GM23338 (cell line): Measurements from ENCODE around the gene RSL1D1. TPM values are rescaled to one million over a fixed set of nuclear protein-coding genes. Genes with fewer than 3 reads are reported as not detected.

Source experiments
- ATAC-seq: fragments of 200-7000 bp; cut with Tn5 transposase; 3 replicates; pipeline ENCODE4 v1.9.1; 2020
- DNase-seq: peaks from one replicate; pipeline ENCODE4 v3.0.0-alpha.2; 2015; ENCODE audit warnings: low spot score
- H2AFZ ChIP-seq: fragments of 200-600 bp; sonication (generic); 2 replicates; pipeline ENCODE4 v1.8.0; 2016; ENCODE audit warnings: antibody characterized with exemption, mild to moderate bottlenecking, moderate library complexity
- H3F3A ChIP-seq: fragments of 200-600 bp; sonication (generic); replicated peaks from 2 replicates; pipeline ENCODE4 v1.8.0; 2017; ENCODE audit warnings: antibody characterized with exemption, mixed run types, low read depth
- H3K27ac ChIP-seq: fragments of 200-600 bp; sonication (generic); 2 replicates; pipeline ENCODE4 v1.6.1; 2016; ENCODE audit warnings: low read depth
- H3K27me3 ChIP-seq: fragments of 200-600 bp; sonication (generic); 2 replicates; pipeline ENCODE4 v1.8.0; 2016; ENCODE audit warnings: mild to moderate bottlenecking, mixed run types, moderate library complexity; ENCODE audit not compliant: insufficient read depth
- H3K36me3 ChIP-seq: fragments of 200-600 bp; sonication (generic); 2 replicates; pipeline ENCODE4 v1.8.0; 2016; ENCODE audit warnings: mild to moderate bottlenecking; ENCODE audit not compliant: insufficient read depth
- H3K4me1 ChIP-seq: fragments of 200-600 bp; sonication (generic); 2 replicates; pipeline ENCODE4 v1.8.0; 2016; ENCODE audit warnings: mild to moderate bottlenecking, moderate library complexity; ENCODE audit not compliant: insufficient read depth
- H3K4me2 ChIP-seq: fragments of 200-600 bp; sonication (generic); 2 replicates; pipeline ENCODE4 v1.7.1; 2017; ENCODE audit warnings: mixed run types
- H3K4me3 ChIP-seq: fragments of 200-600 bp; sonication (generic); 2 replicates; pipeline ENCODE4 v1.6.1; 2016; ENCODE audit warnings: mixed run types
- H3K79me2 ChIP-seq: fragments of 200-600 bp; sonication (generic); replicated peaks from 2 replicates; pipeline ENCODE4 v1.8.0; 2017; ENCODE audit warnings: mild to moderate bottlenecking; ENCODE audit not compliant: insufficient read depth
- H3K9me2 ChIP-seq: fragments of 200-600 bp; sonication (generic); 2 replicates; pipeline ENCODE4 v1.8.0; 2017; ENCODE audit not compliant: insufficient read depth
- H4K20me1 ChIP-seq: fragments of 200-600 bp; sonication (generic); replicated peaks from 2 replicates; pipeline ENCODE4 v1.8.0; 2017; ENCODE audit warnings: mild to moderate bottlenecking; ENCODE audit not compliant: insufficient read depth
- H3K27ac Mint-ChIP-seq: 2 replicates; pipeline ENCODE4 v1.8.0; 2020; ENCODE audit warnings: inconsistent platforms, mild to moderate bottlenecking, moderate library complexity, mixed read lengths
- H3K27me3 Mint-ChIP-seq: 3 replicates; pipeline ENCODE4 v1.8.0; 2022; ENCODE audit warnings: low read depth, mild to moderate bottlenecking, moderate library complexity, mixed read lengths, inconsistent platforms; ENCODE audit not compliant: insufficient read depth, poor library complexity
- H3K36me3 Mint-ChIP-seq: 3 replicates; pipeline ENCODE4 v1.8.0; 2021; ENCODE audit warnings: low read depth, mild to moderate bottlenecking, inconsistent platforms, moderate library complexity, mixed read lengths
- H3K4me1 Mint-ChIP-seq: 3 replicates; pipeline ENCODE4 v1.8.0; 2020; ENCODE audit warnings: mild to moderate bottlenecking, inconsistent platforms, mixed read lengths
- H3K4me3 Mint-ChIP-seq: 3 replicates; pipeline ENCODE4 v1.8.0; 2021; ENCODE audit warnings: moderate library complexity, mild to moderate bottlenecking, inconsistent platforms, mixed read lengths
- H3K9me3 Mint-ChIP-seq: 3 replicates; pipeline ENCODE4 v1.8.0; 2020; ENCODE audit warnings: moderate library complexity, mild to moderate bottlenecking, inconsistent platforms, mixed read lengths
- CREB1 ChIP-seq: fragments of 250-450 bp; sonication (Bioruptor Pico); IDR thresholded peaks from 2 replicates; pipeline ENCODE4 v1.5.0; 2020; ENCODE audit warnings: low read depth, mild to moderate bottlenecking, moderate library complexity
- CTCF ChIP-seq, 2 experiments: fragments of 200-600 bp in 1 of 2; sonication (generic) in 1 of 2; conservative IDR thresholded peaks; 2 replicates each; pipeline versions ENCODE4 v1.5.1 to v1.6.1; 2016 to 2017; ENCODE audit warnings: antibody characterized with exemption in 2 of 2, low read depth in 2 of 2, mild to moderate bottlenecking in 2 of 2, moderate library complexity in 1 of 2
- EZH2 ChIP-seq: fragments of 200-600 bp; sonication (generic); IDR thresholded peaks from one replicate; pipeline ENCODE4 v1.8.0; 2017; ENCODE audit warnings: antibody characterized with exemption, mild to moderate bottlenecking, low read depth; ENCODE audit not compliant: unreplicated experiment
- EZH2phosphoT487 ChIP-seq: fragments of 200-600 bp; sonication (generic); IDR thresholded peaks from one replicate; pipeline ENCODE4 v1.8.1; 2018; ENCODE audit warnings: antibody characterized with exemption; ENCODE audit not compliant: unreplicated experiment
- JUNB ChIP-seq: IDR thresholded peaks from one replicate; pipeline ENCODE4 v1.6.1; 2016; ENCODE audit warnings: antibody characterized with exemption; ENCODE audit not compliant: unreplicated experiment
- NANOG ChIP-seq: IDR thresholded peaks from 2 replicates; pipeline ENCODE4 v1.6.1; 2016; ENCODE audit warnings: antibody characterized with exemption, borderline replicate concordance
- POLR2AphosphoS5 ChIP-seq: IDR thresholded peaks from 2 replicates; pipeline ENCODE4 v1.6.1; 2016; ENCODE audit warnings: antibody characterized with exemption, low read depth
- STAT1 ChIP-seq: IDR thresholded peaks from one replicate; pipeline ENCODE4 v1.6.1; 2016; ENCODE audit warnings: antibody characterized with exemption; ENCODE audit not compliant: unreplicated experiment
- ZNF114 ChIP-seq: fragments of 250-450 bp; sonication (Bioruptor Pico); IDR thresholded peaks from 2 replicates; pipeline ENCODE4 v1.5.0; 2020; ENCODE audit warnings: mild to moderate bottlenecking, moderate library complexity
- ZNF331 ChIP-seq: fragments of 250-450 bp; sonication (Bioruptor Pico); IDR thresholded peaks from 2 replicates; pipeline ENCODE4 v1.5.0; 2020; ENCODE audit warnings: low read depth, mild to moderate bottlenecking, moderate library complexity
- polyA plus RNA-seq: library from polyadenylated mRNA; unstranded; fragments of >200 nt; fragmentation: Nextera tagmentation; extraction: Ambion mirVana; gene quantifications from 2 replicates; pipeline ENCODE4 v1.2.1, GENCODE V29; 2016
- total RNA-seq: library from RNA; depleted of rRNA; stranded (reverse); fragments of >200 nt; shearing (Covaris generic); gene quantifications from 2 replicates; pipeline ENCODE4 v1.2.3, GENCODE V29; 2014
- TF ChIP-seq, protein P1 (sequence below): fragments of 250-450 bp; sonication (Bioruptor Pico); IDR thresholded peaks from 2 replicates; pipeline ENCODE4 v1.5.0; 2020; ENCODE audit warnings: mild to moderate bottlenecking, moderate library complexity
- TF ChIP-seq, protein P2 (sequence below): IDR thresholded peaks from one replicate; pipeline ENCODE4 v1.6.1; 2018; ENCODE audit warnings: antibody characterized with exemption; ENCODE audit not compliant: unreplicated experiment
- TF ChIP-seq, protein P3 (sequence below): IDR thresholded peaks from 2 replicates; pipeline ENCODE4 v1.6.1; 2016; ENCODE audit warnings: antibody characterized with exemption

The RSL1D1 gene
- total and polyA plus RNA-seq, 2 experiments from 2014 or later = 298 to 495 TPM

DNA sequence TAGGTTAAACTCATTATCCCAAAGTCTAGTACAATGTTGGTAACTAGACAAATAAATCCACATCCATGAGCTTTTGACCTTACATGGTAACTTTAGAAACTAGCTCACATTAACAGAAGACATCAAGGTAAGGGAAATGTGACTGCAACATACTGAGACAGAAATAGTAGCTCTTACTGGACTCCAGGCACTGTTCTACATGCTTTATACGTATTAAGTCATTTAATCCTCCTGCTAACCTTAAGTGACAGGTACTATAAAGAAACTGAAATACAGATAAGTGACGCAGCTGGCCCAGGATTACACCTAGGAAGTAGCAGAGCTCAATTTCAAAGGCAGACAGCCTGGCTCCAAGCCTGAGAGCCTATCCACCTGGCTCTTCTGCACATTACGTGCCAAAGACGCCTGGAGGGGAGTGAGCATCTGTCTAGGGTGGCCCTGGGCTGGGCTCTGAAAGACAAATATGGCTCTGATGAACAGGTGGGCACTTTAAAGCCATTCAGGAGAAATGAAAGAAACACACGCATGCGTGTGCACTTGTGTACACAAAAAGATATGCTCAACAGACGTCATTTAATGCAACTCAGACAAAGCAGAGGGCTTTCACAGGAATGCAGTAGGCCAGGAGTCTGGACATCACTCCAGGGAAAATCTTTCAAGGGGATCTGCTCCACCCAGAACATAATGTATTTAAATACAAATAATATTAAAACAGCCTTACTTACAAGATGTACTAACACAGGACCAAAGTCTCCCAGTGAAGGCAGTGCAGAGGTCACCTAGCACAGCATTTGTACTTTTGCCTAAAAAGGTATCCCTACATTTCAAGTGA lies 58.7 kb downstream of the RSL1D1 start:
- no peak overlapping the region for H3K4me3 Mint-ChIP-seq
- no peak overlapping the region for H3K27ac Mint-ChIP-seq
- peaks cover 22% of the 10 kb centered on the region; the same call in 2 of the 3 replicates for H3K4me1 Mint-ChIP-seq
- TF ChIP-seq, protein P1, sequence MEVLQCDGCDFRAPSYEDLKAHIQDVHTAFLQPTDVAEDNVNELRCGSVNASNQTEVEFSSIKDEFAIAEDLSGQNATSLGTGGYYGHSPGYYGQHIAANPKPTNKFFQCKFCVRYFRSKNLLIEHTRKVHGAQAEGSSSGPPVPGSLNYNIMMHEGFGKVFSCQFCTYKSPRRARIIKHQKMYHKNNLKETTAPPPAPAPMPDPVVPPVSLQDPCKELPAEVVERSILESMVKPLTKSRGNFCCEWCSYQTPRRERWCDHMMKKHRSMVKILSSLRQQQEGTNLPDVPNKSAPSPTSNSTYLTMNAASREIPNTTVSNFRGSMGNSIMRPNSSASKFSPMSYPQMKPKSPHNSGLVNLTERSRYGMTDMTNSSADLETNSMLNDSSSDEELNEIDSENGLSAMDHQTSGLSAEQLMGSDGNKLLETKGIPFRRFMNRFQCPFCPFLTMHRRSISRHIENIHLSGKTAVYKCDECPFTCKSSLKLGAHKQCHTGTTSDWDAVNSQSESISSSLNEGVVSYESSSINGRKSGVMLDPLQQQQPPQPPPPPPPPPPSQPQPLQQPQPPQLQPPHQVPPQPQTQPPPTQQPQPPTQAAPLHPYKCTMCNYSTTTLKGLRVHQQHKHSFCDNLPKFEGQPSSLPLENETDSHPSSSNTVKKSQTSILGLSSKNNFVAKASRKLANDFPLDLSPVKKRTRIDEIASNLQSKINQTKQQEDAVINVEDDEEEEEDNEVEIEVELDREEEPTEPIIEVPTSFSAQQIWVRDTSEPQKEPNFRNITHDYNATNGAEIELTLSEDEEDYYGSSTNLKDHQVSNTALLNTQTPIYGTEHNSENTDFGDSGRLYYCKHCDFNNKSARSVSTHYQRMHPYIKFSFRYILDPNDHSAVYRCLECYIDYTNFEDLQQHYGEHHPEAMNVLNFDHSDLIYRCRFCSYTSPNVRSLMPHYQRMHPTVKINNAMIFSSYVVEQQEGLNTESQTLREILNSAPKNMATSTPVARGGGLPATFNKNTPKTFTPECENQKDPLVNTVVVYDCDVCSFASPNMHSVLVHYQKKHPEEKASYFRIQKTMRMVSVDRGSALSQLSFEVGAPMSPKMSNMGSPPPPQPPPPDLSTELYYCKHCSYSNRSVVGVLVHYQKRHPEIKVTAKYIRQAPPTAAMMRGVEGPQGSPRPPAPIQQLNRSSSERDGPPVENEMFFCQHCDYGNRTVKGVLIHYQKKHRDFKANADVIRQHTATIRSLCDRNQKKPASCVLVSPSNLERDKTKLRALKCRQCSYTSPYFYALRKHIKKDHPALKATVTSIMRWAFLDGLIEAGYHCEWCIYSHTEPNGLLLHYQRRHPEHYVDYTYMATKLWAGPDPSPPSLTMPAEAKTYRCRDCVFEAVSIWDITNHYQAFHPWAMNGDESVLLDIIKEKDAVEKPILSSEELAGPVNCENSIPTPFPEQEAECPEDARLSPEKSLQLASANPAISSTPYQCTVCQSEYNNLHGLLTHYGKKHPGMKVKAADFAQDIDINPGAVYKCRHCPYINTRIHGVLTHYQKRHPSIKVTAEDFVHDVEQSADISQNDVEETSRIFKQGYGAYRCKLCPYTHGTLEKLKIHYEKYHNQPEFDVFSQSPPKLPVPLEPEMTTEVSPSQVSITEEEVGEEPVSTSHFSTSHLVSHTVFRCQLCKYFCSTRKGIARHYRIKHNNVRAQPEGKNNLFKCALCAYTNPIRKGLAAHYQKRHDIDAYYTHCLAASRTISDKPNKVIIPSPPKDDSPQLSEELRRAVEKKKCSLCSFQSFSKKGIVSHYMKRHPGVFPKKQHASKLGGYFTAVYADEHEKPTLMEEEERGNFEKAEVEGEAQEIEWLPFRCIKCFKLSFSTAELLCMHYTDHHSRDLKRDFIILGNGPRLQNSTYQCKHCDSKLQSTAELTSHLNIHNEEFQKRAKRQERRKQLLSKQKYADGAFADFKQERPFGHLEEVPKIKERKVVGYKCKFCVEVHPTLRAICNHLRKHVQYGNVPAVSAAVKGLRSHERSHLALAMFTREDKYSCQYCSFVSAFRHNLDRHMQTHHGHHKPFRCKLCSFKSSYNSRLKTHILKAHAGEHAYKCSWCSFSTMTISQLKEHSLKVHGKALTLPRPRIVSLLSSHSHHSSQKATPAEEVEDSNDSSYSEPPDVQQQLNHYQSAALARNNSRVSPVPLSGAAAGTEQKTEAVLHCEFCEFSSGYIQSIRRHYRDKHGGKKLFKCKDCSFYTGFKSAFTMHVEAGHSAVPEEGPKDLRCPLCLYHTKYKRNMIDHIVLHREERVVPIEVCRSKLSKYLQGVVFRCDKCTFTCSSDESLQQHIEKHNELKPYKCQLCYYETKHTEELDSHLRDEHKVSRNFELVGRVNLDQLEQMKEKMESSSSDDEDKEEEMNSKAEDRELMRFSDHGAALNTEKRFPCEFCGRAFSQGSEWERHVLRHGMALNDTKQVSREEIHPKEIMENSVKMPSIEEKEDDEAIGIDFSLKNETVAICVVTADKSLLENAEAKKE (CRISPR knock-in tag) = no peak
- TF ChIP-seq POLR2AphosphoS5 (no peak), CTCF (conservative IDR thresholded peaks at IDR 0.05; ENCODE audit: low read depth in 2 of 2) (no peak), EZH2 (no peak), ZNF114 (CRISPR knock-in tag) (no peak), EZH2phosphoT487 (no peak), CREB1 (CRISPR knock-in tag) (no peak), JUNB (no peak), NANOG (no peak), ZNF331 (no peak), STAT1 (no peak)
- TF ChIP-seq, protein P2, sequence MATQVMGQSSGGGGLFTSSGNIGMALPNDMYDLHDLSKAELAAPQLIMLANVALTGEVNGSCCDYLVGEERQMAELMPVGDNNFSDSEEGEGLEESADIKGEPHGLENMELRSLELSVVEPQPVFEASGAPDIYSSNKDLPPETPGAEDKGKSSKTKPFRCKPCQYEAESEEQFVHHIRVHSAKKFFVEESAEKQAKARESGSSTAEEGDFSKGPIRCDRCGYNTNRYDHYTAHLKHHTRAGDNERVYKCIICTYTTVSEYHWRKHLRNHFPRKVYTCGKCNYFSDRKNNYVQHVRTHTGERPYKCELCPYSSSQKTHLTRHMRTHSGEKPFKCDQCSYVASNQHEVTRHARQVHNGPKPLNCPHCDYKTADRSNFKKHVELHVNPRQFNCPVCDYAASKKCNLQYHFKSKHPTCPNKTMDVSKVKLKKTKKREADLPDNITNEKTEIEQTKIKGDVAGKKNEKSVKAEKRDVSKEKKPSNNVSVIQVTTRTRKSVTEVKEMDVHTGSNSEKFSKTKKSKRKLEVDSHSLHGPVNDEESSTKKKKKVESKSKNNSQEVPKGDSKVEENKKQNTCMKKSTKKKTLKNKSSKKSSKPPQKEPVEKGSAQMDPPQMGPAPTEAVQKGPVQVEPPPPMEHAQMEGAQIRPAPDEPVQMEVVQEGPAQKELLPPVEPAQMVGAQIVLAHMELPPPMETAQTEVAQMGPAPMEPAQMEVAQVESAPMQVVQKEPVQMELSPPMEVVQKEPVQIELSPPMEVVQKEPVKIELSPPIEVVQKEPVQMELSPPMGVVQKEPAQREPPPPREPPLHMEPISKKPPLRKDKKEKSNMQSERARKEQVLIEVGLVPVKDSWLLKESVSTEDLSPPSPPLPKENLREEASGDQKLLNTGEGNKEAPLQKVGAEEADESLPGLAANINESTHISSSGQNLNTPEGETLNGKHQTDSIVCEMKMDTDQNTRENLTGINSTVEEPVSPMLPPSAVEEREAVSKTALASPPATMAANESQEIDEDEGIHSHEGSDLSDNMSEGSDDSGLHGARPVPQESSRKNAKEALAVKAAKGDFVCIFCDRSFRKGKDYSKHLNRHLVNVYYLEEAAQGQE = no peak
- TF ChIP-seq, protein P3, sequence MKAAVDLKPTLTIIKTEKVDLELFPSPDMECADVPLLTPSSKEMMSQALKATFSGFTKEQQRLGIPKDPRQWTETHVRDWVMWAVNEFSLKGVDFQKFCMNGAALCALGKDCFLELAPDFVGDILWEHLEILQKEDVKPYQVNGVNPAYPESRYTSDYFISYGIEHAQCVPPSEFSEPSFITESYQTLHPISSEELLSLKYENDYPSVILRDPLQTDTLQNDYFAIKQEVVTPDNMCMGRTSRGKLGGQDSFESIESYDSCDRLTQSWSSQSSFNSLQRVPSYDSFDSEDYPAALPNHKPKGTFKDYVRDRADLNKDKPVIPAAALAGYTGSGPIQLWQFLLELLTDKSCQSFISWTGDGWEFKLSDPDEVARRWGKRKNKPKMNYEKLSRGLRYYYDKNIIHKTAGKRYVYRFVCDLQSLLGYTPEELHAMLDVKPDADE = no peak
- peaks cover 91% of the 10 kb centered on the region for H3K79me2 ChIP-seq
- DNase-seq (no peak), ATAC-seq (no peak)
- H3K4me2 ChIP-seq = no peak overlapping the region
- H3K4me3 ChIP-seq = no peak overlapping the region
- H4K20me1 ChIP-seq = peaks cover 40% of the 10 kb centered on the region
- H3K4me1 ChIP-seq = peaks cover 6% of the 10 kb centered on the region; the same call in 1 of the 2 replicates
- H3K36me3 Mint-ChIP-seq = peaks cover 18% of the 10 kb centered on the region
- peaks cover 3% of the 10 kb centered on the region for H3K27me3 Mint-ChIP-seq
- no peaks in the 10 kb centered on the region; the same call in 2 of the 3 replicates for H3K9me3 Mint-ChIP-seq
- no peak overlapping the region for H2AFZ ChIP-seq
- H3K36me3 ChIP-seq = no peaks in the 10 kb centered on the region
- H3F3A ChIP-seq = peaks cover 8% of the 10 kb centered on the region
- no peaks in the 10 kb centered on the region for H3K9me2 ChIP-seq
- H3K27me3 ChIP-seq = no peaks in the 10 kb centered on the region
- H3K27ac ChIP-seq = no peak overlapping the region
